Measurements from ENCODE around the gene APBB1.

Gene APBB1

DNA sequence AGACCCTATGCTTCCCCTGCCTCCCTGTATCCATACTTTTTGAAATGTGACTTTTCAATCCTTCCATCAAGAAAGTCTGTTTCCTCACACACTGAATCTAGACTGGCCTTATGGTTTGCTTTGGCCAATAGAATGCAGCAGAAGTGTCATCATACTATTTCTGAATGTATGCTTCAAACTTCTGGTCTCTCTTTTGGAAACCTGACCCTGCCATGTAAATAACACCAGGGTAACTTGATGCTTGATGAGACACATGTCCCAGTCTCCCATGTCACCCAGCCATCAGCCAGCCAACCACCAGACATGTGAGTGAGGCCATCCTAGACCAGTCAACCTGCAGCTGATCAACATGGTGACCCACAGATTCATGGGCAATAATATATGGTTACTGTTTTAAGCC, 68.9 kb downstream of the APBB1 start:
- DNase-seq = no peak

DNA sequence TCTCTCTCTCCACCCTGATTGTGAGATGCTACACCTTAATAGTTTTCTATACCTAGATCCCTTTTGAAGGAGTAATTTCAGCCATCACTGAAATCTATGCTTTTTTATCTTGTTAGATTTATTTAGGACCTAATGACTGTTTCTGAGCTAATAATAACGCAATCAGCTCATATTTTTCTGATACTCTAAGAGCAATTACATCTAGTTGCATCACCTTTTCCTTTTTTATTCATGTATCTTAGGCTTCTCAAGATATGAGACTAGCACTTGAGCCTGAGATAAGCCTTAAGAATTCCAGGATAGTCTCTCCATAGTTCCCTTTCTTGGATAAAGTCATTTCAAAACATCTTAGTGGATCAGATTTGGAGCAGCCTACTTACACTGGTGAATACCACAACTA, 73.5 kb downstream of the APBB1 start:
- DNase-seq = no peak

Data from T-helper 1 cell (primary cell).